H9 (cell line): ENCODE data around the gene BUB1. TPM values are rescaled to one million over a fixed set of nuclear protein-coding genes. Genes with fewer than 3 reads are reported as not detected.
A peak's percentile ranks its signal among the peaks of the same experiment; 100 is the strongest.
"Not testable (repeated sequence)": the region's sequence is repeated elsewhere in the genome, so short reads cannot be mapped to it uniquely, and the experiment has no call there.

Source experiments
- DNase-seq: peaks from one replicate; pipeline ENCODE4 v3.0.0-alpha.2; 2017
- H2AFZ ChIP-seq: one replicate; pipeline ENCODE4 v1.6.1; 2013; ENCODE audit warnings: mild to moderate bottlenecking, low read length, control low read depth, moderate library complexity
- H2AK5ac ChIP-seq: 2 replicates; pipeline ENCODE4 v1.6.1; 2013; ENCODE audit warnings: low read length, control low read depth, mixed read lengths; ENCODE audit not compliant: insufficient read length
- H2BK120ac ChIP-seq: one replicate; pipeline ENCODE4 v1.6.1; 2013; ENCODE audit warnings: low read depth, mild to moderate bottlenecking, low read length, control low read depth, inconsistent platforms; ENCODE audit not compliant: poor library complexity, severe bottlenecking
- H2BK12ac ChIP-seq: 2 replicates; pipeline ENCODE4 v1.6.1; 2013; ENCODE audit warnings: low read length, control low read depth, mixed read lengths, low read depth; ENCODE audit not compliant: insufficient read length
- H2BK15ac ChIP-seq: 2 replicates; pipeline ENCODE4 v1.6.1; 2013; ENCODE audit warnings: low read depth, low read length, control low read depth
- H2BK20ac ChIP-seq: one replicate; pipeline ENCODE4 v1.6.1; 2013; ENCODE audit warnings: low read depth, mild to moderate bottlenecking, low read length, control low read depth, inconsistent platforms; ENCODE audit not compliant: poor library complexity, severe bottlenecking
- H2BK5ac ChIP-seq: 2 replicates; pipeline ENCODE4 v1.6.1; 2013; ENCODE audit warnings: low read length, control low read depth, mixed read lengths; ENCODE audit not compliant: insufficient read length
- H3K14ac ChIP-seq: 2 replicates; pipeline ENCODE4 v1.6.1; 2013; ENCODE audit warnings: low read length, control low read depth; ENCODE audit not compliant: insufficient read depth
- H3K18ac ChIP-seq: 2 replicates; pipeline ENCODE4 v1.6.1; 2013; ENCODE audit warnings: low read depth, mild to moderate bottlenecking, mixed read lengths, low read length, control low read depth; ENCODE audit not compliant: insufficient read length
- H3K23ac ChIP-seq: 2 replicates; pipeline ENCODE4 v1.6.1; 2013; ENCODE audit warnings: low read length, control low read depth, mixed read lengths, low read depth; ENCODE audit not compliant: insufficient read length
- H3K23me2 ChIP-seq: 2 replicates; pipeline ENCODE4 v1.6.1; 2013; ENCODE audit warnings: low read depth, mild to moderate bottlenecking, mixed read lengths, low read length, control low read depth; ENCODE audit not compliant: insufficient read length, poor library complexity, severe bottlenecking
- H3K27ac ChIP-seq: 2 replicates; pipeline ENCODE4 v1.5.1; 2013; ENCODE audit warnings: low read length, control low read depth, mixed read lengths, low read depth; ENCODE audit not compliant: insufficient read length
- H3K27me3 ChIP-seq: 2 replicates; pipeline ENCODE4 v1.6.1; 2013; ENCODE audit warnings: low read length, control low read depth, inconsistent platforms; ENCODE audit not compliant: insufficient read depth
- H3K4ac ChIP-seq: 2 replicates; pipeline ENCODE4 v1.6.1; 2013; ENCODE audit warnings: low read depth, mild to moderate bottlenecking, control low read depth, inconsistent platforms, low read length, moderate library complexity
- H3K4me1 ChIP-seq: 2 replicates; pipeline ENCODE4 v1.6.1; 2013; ENCODE audit warnings: low read length, control low read depth, inconsistent platforms; ENCODE audit not compliant: insufficient read depth
- H3K4me2 ChIP-seq: 2 replicates; pipeline ENCODE4 v1.6.1; 2013; ENCODE audit warnings: low read length, control low read depth, mixed read lengths; ENCODE audit not compliant: insufficient read length, insufficient read depth
- H3K56ac ChIP-seq: 2 replicates; pipeline ENCODE4 v1.6.1; 2013; ENCODE audit warnings: low read depth, mild to moderate bottlenecking, mixed read lengths, low read length, control low read depth; ENCODE audit not compliant: insufficient read length
- H3K79me1 ChIP-seq: 2 replicates; pipeline ENCODE4 v1.6.1; 2013; ENCODE audit warnings: low read depth, mild to moderate bottlenecking, moderate library complexity, low read length, control low read depth, inconsistent platforms; ENCODE audit not compliant: insufficient read depth, poor library complexity, severe bottlenecking
- H3K79me2 ChIP-seq: 2 replicates; pipeline ENCODE4 v1.6.1; 2013; ENCODE audit warnings: low read length, control low read depth, inconsistent platforms; ENCODE audit not compliant: insufficient read depth
- H3K9ac ChIP-seq: 2 replicates; pipeline ENCODE4 v1.6.1; 2013; ENCODE audit warnings: low read length, control low read depth, mixed read lengths; ENCODE audit not compliant: insufficient read length; ENCODE audit errors: extremely low read depth
- H3K9me3 ChIP-seq: one replicate; pipeline ENCODE4 v1.6.1; 2013; ENCODE audit warnings: low read depth, low read length, inconsistent platforms; ENCODE audit not compliant: control insufficient read depth
- H3T11ph ChIP-seq: one replicate; pipeline ENCODE4 v1.6.1; 2013; ENCODE audit warnings: mild to moderate bottlenecking, low read length, control low read depth, inconsistent platforms
- H4K20me1 ChIP-seq: one replicate; pipeline ENCODE4 v1.6.1; 2013; ENCODE audit not compliant: control insufficient read depth, insufficient read length, insufficient read depth
- H4K5ac ChIP-seq: 2 replicates; pipeline ENCODE4 v1.6.1; 2013; ENCODE audit warnings: low read depth, mild to moderate bottlenecking, mixed read lengths, low read length, control low read depth; ENCODE audit not compliant: insufficient read length
- H4K8ac ChIP-seq: replicated peaks from 2 replicates; pipeline ENCODE4 v1.6.1; 2013; ENCODE audit warnings: low read length, control low read depth, mixed read lengths, low read depth; ENCODE audit not compliant: insufficient read length
- H4K91ac ChIP-seq: 2 replicates; pipeline ENCODE4 v1.6.1; 2013; ENCODE audit warnings: low read depth, mild to moderate bottlenecking, moderate library complexity, mixed read lengths, low read length, control low read depth; ENCODE audit not compliant: insufficient read length
- H3K27ac Mint-ChIP-seq, 3 experiments: 2 replicates in 2 of 3; 3 replicates in 1 of 3; pipeline ENCODE4 v1.8.0; 2020 to 2021; ENCODE audit warnings: mixed read lengths in 3 of 3, mild to moderate bottlenecking in 1 of 3, moderate library complexity in 1 of 3
- H3K27me3 Mint-ChIP-seq: 2 replicates; pipeline ENCODE4 v1.8.0; 2021; ENCODE audit warnings: low read depth, mild to moderate bottlenecking, moderate library complexity, mixed read lengths
- H3K36me3 Mint-ChIP-seq, 3 experiments: 2 replicates in 2 of 3; 3 replicates in 1 of 3; pipeline ENCODE4 v1.8.0; 2020 to 2021; ENCODE audit warnings: low read depth in 3 of 3, mixed read lengths in 3 of 3; ENCODE audit not compliant: insufficient read depth in 1 of 3
- H3K4me1 Mint-ChIP-seq, 2 experiments: 2 replicates each; pipeline ENCODE4 v1.8.0; 2020; ENCODE audit warnings: mixed read lengths in 2 of 2
- H3K4me3 Mint-ChIP-seq, 2 experiments: 2 replicates in 1 of 2; 3 replicates in 1 of 2; pipeline ENCODE4 v1.8.0; 2020 to 2021; ENCODE audit warnings: mild to moderate bottlenecking in 2 of 2, mixed read lengths in 2 of 2, moderate library complexity in 1 of 2
- H3K9me3 Mint-ChIP-seq, 2 experiments: 2 replicates in 1 of 2; 3 replicates in 1 of 2; pipeline ENCODE4 v1.8.0; 2020; ENCODE audit warnings: mild to moderate bottlenecking in 2 of 2, mixed read lengths in 2 of 2, moderate library complexity in 1 of 2
- WGBS: extraction: QIAGEN DNeasy Blood & Tissue Kit; methylation state at CpG from one replicate; pipeline ENCODE4 v1.1.7; 2013; ENCODE audit warnings: missing lambda C conversion rate, low lambda C conversion rate, mixed read lengths; ENCODE audit not compliant: insufficient read length; ENCODE audit errors: extremely low coverage; 5-methylcytosine and 5-hydroxymethylcytosine counted together
- total RNA-seq: library from RNA; stranded (reverse); gene quantifications from 2 replicates; pipeline ENCODE4 v1.2.1, GENCODE V29; 2021

BUB1 gene
- total RNA-seq, 1 experiment from 2014 or later: 144 TPM

DNA sequence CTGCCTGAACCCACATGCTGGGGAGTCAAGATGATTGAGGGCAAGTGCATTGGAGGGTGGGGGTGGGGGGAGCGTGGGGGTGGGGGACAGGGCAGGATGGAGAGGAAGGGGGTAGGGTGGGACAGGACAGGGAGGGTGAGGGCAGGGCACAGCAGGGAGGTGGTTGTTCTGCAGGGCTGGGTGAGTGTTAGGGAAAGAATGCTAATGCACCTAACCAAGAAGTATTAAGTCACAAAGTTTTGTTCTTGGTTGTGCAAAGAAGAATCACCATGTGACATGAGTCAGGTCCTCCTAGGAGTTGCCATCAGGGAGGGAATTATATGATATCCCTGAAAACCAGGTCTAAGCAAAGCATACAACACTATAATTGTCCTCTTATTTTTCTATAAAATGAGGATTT, 63.9 kb downstream of the BUB1 start:
- not testable (repeated sequence) for H3K4me2 ChIP-seq, H3K56ac ChIP-seq, H2BK120ac ChIP-seq, H3K14ac ChIP-seq, H3K23ac ChIP-seq, H2BK15ac ChIP-seq, H2AFZ ChIP-seq, H3K9me3 ChIP-seq, H3K18ac ChIP-seq, DNase-seq, H3K4me3 Mint-ChIP-seq, H3K27me3 Mint-ChIP-seq, H4K20me1 ChIP-seq, H3K4me1 ChIP-seq, H2AK5ac ChIP-seq, H3K79me2 ChIP-seq, H3K4ac ChIP-seq, H2BK20ac ChIP-seq, H4K5ac ChIP-seq, H2BK12ac ChIP-seq, H3K9ac ChIP-seq, H3T11ph ChIP-seq, H3K27ac ChIP-seq, H4K8ac ChIP-seq, H3K79me1 ChIP-seq, H3K23me2 ChIP-seq, H3K4me1 Mint-ChIP-seq, H3K27me3 ChIP-seq, H4K91ac ChIP-seq, H3K27ac Mint-ChIP-seq, H3K36me3 Mint-ChIP-seq, H3K9me3 Mint-ChIP-seq, H2BK5ac ChIP-seq
- no CpG with 5 or more reads among the region's 1 CpG for WGBS

DNA sequence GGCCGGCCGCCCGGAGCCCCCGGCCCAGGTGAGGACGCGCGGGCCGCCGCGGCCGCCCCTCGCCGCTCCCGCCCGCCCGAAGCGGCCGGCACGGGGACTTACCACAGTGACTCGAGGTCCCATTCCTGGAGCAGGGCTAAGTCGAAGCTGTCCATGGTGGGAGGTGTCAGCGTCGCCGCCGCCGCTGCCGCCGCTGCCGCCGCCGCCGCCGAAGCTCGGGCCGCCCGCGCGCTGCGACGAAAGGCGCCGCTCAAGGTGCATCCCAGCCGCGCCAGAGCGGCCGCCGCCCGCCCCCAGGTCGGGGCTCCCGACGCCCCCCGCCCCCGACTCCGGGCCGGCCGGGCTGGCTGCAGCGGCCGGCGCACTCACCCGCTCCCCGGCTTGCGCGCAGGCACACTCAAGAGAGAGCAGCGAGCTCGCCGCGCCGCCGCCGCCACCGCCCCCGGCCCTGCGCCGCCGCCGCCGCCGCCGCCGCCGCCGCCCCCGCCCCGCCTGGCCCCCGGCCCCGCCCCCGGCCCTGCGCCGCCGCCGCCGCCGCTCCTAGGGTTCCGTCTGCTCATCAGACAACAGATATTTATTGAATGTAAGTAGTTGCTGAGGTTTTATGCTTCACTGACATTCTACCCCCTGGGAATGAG, 67.1 kb downstream of the BUB1 start:
- not testable (repeated sequence) for H3T11ph ChIP-seq, H3K23me2 ChIP-seq, H3K4me1 ChIP-seq, H3K9me3 ChIP-seq, H3K23ac ChIP-seq, H4K5ac ChIP-seq, H2BK120ac ChIP-seq, H3K27ac Mint-ChIP-seq, H2BK5ac ChIP-seq, H2BK15ac ChIP-seq, H4K91ac ChIP-seq, H2BK12ac ChIP-seq, DNase-seq, H3K27ac ChIP-seq, H3K4me2 ChIP-seq, H3K4ac ChIP-seq, H3K79me2 ChIP-seq, H2AK5ac ChIP-seq, H3K36me3 Mint-ChIP-seq, H4K20me1 ChIP-seq, H3K27me3 Mint-ChIP-seq, H3K9ac ChIP-seq, H3K79me1 ChIP-seq, H3K14ac ChIP-seq, H2AFZ ChIP-seq, H3K4me1 Mint-ChIP-seq, H3K27me3 ChIP-seq, H2BK20ac ChIP-seq, H3K18ac ChIP-seq, H4K8ac ChIP-seq, H3K56ac ChIP-seq, H3K9me3 Mint-ChIP-seq
- WGBS: no CpG with 5 or more reads among the region's 94 CpGs
- peak overlapping the region; percentile 45 to 59; a peak in 4 of 5 replicates for H3K4me3 Mint-ChIP-seq
